ENCODE data around the gene DLG2.

DNA sequence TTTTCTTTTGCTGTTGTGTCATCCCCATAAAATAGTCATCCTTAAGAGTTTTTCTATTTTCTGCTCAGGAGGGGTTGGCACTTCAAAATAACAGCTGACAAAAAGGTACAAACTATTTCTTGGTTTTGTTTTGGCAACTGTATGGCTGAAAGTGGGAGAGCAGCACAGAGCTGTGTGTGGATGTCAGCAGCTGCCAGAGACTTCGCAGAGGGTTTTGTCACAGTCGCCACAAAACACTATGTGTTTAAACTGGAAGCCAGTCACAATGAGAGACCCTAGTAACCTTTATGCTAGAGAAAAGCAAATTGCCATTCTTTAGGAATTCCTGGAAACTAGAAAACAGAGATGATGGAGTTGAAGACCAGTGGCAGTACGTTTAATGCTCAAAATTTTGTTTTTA is 2151.4 kb downstream of the DLG2 start:
- no peak for TF ChIP-seq POLR2AphosphoS5 (IDR thresholded peaks at IDR 0.05; ENCODE audit: low read depth, low read length)
- no peak for TF ChIP-seq TAF1 (IDR thresholded peaks at IDR 0.05; ENCODE audit: low read depth, low read length)
- TF ChIP-seq POLR2A (IDR thresholded peaks at IDR 0.05; ENCODE audit: low read depth, low read length) = no peak

Data from GM12891 (cell line).